Omental fat pad (tissue), 4 donors: Measurements from ENCODE around the gene AUTS2. TPM values are rescaled to one million over a fixed set of nuclear protein-coding genes. Genes with fewer than 3 reads are reported as not detected.

Experiments
- ATAC-seq: fragments of 150-250 bp; one replicate; pipeline ENCODE4 v1.9.1; 2016; ENCODE audit warnings: mild to moderate bottlenecking, moderate library complexity; ENCODE audit not compliant: low FRiP score
- DNase-seq: peaks from one replicate; pipeline ENCODE4 v3.0.0-alpha.2; 2019; ENCODE audit warnings: low spot score
- total RNA-seq, 4 donors: library from RNA; depleted of rRNA; stranded (reverse); fragments of >200 nt; gene quantifications; one replicate each; pipeline ENCODE4 v1.1.0, GENCODE V29; 2016
- TF ChIP-seq, protein P1 (sequence below), 3 donors: fragments of 450-650 bp; IDR thresholded peaks; one replicate each; pipeline ENCODE4 v1.5.1; 2016 to 2017; ENCODE audit warnings: antibody characterized with exemption in 3 of 3, mild to moderate bottlenecking in 3 of 3, moderate library complexity in 2 of 3

Gene AUTS2
- total RNA-seq, 4 donors from 2014 or later, result 13.2 to 27.0 (median 21.2) TPM

- ATAC-seq (no peak), DNase-seq (no peak)
Measured at GRCh38 chr7:70678621-70679251, 1080.5 kb downstream of the AUTS2 start.

GRCh38 chr7:70679661-70680060, 1081.4 kb downstream of the AUTS2 start:
- TF ChIP-seq, protein P1, sequence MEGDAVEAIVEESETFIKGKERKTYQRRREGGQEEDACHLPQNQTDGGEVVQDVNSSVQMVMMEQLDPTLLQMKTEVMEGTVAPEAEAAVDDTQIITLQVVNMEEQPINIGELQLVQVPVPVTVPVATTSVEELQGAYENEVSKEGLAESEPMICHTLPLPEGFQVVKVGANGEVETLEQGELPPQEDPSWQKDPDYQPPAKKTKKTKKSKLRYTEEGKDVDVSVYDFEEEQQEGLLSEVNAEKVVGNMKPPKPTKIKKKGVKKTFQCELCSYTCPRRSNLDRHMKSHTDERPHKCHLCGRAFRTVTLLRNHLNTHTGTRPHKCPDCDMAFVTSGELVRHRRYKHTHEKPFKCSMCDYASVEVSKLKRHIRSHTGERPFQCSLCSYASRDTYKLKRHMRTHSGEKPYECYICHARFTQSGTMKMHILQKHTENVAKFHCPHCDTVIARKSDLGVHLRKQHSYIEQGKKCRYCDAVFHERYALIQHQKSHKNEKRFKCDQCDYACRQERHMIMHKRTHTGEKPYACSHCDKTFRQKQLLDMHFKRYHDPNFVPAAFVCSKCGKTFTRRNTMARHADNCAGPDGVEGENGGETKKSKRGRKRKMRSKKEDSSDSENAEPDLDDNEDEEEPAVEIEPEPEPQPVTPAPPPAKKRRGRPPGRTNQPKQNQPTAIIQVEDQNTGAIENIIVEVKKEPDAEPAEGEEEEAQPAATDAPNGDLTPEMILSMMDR (IDR thresholded peaks at IDR 0.05), result no peak
- no peak for ATAC-seq
- no peak for DNase-seq

More at GRCh38 chr7:70678621-70679251, 1080.5 kb downstream of the AUTS2 start:
- TF ChIP-seq, protein P1 (IDR thresholded peaks at IDR 0.05), result no peak

DNA sequence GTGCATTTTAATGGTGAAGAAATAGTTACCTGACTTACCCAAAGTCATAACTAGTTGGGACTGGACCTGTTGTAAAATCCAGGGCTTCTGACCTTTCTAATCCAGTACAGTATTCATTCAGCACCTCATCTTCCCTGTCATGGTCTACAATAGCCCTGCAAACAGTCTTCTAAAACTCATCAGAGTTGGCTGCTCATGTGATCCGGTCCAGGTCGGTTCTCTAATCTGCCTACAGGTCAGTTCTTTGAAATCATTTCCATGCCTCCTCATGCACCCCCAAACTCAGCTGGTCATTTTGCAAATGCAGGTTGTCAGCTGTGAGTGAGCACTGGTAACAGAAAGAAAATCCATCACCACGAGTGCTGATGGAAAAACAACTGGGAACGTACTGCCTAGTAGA, 1082.0 kb downstream of the AUTS2 start:
- ATAC-seq (no peak), DNase-seq (no peak)
- TF ChIP-seq, protein P1 (IDR thresholded peaks at IDR 0.05), result no peak

DNA sequence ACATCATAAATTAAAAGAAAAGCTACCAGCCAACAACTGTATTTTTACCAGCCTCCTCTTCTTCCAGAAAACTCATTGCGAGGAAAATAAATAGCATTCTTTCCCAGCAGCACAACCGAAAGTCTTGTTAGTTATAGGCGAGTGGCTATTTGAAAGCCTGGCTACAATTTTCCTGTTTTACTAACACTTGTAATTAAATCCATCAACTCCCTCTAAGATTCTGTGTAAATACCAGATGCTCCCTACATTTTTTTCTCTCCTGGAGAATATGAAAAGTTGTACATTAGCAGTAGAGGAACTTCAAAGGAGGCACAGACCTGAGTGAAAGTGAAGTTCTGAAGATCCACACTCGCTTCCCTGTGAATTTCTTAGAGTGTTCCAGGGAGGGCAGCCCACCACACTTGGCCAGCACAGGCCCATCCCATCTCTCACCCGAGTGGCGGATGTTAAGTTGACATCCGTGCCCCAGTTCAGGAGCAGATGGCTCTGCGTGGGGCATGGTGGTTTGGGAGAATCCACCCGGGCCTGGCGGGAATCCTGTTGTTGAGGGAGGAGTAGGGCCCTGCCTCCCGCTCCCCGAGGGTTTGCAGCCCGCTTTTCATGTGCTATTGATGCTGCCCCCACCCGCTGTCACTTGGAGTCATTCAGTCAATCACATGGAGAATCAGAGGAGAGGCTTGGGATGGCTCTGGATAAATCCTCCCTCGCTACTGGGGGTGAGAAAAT, 1082.6 kb downstream of the AUTS2 start:
- TF ChIP-seq, protein P1 (IDR thresholded peaks at IDR 0.05), result no peak
- no peak for ATAC-seq
- no peak for DNase-seq

DNA sequence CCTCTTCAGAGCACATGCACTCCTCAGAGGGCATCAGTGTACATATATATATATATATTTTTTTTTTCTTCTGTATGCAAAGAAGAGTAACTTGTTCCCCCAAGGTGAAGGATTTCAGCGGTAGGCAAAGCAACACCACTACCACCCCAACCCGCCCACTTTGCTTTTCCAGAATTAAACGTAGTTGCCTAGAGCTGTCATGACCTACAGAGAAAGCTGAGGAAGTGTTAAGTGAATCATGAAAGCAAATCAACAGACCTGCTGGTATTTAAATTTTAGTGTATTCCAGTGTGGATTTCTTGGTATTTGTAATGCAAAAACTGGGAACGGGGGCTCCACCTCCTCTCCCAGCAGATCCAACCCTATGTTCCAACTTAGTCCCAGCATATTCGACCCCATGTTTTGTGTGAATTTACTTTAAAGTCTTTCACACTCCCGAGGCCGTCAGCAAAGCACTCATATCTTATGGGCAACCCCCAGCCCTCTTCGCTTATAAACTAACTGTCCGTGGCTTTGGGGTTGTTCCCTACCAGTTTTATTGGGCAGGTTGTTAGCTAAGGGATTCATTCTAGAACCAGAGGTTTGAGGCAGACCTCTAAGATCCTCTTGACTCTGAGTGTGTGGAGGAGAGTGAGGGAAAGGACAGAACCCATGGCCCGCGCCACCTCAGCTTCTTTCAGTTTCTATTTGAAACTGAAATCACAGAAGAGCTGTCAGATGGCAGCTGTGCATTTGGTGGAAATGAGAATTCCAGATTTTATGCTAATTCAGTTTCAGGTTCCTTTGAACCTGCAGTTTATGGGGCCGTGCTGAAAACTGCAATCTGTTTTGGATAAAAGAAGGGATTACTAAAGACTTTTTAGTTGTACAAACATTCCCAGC, 1083.4 kb downstream of the AUTS2 start:
- DNase-seq, result no peak
- ATAC-seq, result no peak
- TF ChIP-seq, protein P1 (IDR thresholded peaks at IDR 0.05), result no peak

DNA sequence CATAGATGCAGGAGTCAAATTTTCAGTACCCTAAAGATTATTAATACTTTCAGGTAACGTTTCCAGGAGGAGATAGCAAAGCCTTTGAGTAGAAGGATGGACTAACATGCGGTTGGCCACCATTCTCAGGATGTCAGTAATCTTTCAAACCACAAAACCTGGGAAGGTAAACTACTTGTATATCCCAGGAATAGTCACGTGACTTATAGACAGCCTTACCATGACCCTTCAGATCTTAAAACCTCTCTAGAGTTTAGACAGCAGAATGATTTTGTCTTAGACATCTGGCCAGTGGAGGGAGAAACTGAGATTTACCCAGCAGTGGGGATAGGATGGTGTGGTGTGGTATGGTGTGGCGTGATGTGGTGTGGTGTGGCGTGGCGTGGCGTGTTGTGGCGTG, 1085.9 kb downstream of the AUTS2 start:
- ATAC-seq, result no peak
- no peak for DNase-seq
- TF ChIP-seq, protein P1 (IDR thresholded peaks at IDR 0.05), result no peak
